ENCODE results near the gene CREB1.

Gene CREB1

DNA sequence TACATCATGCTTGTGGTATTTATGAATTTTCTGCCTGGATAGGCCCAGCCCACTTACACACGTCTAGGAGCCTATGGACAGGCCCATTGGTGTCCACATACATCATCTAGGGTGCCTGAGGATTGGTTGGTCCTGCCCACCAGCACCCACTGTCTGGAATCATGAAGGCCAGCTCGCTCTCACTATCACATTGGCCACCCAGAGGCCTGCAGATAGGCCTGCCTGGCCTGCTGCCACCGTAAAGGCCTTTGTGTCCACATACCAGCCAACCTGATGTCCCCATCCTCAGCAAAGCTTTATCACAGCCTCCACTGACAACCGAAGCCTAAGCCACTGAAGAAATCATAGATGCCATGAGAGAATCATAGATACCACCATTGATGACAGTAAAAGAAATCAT lies 55.2 kb downstream of the CREB1 start (continued):
- TF ChIP-seq HOXC10 (CRISPR knock-in tag; IDR thresholded peaks at IDR 0.05) = no peak
- TF ChIP-seq, protein P1, sequence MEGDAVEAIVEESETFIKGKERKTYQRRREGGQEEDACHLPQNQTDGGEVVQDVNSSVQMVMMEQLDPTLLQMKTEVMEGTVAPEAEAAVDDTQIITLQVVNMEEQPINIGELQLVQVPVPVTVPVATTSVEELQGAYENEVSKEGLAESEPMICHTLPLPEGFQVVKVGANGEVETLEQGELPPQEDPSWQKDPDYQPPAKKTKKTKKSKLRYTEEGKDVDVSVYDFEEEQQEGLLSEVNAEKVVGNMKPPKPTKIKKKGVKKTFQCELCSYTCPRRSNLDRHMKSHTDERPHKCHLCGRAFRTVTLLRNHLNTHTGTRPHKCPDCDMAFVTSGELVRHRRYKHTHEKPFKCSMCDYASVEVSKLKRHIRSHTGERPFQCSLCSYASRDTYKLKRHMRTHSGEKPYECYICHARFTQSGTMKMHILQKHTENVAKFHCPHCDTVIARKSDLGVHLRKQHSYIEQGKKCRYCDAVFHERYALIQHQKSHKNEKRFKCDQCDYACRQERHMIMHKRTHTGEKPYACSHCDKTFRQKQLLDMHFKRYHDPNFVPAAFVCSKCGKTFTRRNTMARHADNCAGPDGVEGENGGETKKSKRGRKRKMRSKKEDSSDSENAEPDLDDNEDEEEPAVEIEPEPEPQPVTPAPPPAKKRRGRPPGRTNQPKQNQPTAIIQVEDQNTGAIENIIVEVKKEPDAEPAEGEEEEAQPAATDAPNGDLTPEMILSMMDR (tag by site-specific recombination; IDR thresholded peaks at IDR 0.05) = no peak
- no peak for TF ChIP-seq ZNF76 (tag by site-specific recombination; IDR thresholded peaks at IDR 0.05; ENCODE audit: borderline replicate concordance, low read depth)
- TF ChIP-seq ZNF174 (tag by site-specific recombination; IDR thresholded peaks at IDR 0.05) = no peak
- no peak for TF ChIP-seq ZNF837 (tag by site-specific recombination; IDR thresholded peaks at IDR 0.05)
- TF ChIP-seq ZNF514 (tag by site-specific recombination; IDR thresholded peaks at IDR 0.05) = no peak

DNA sequence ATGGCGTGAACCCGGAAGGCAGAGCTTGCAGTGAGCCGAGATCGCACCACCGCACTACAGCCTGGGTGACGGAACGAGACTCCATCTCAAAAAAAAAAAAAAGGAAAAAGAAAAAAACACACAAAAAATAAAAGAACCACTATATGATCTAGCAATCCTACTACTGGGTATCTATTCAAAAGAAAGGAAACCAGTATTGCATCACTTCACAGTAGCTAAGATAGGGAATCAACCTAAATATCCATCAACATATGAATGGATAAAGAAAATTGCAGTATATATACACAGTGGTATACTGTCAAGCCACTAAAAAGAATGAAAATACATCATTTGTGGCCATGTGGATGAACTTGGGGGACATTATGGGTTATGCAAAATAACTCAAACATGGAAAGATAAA lies 57.5 kb downstream of the CREB1 start:
- TF ChIP-seq ZNF221 (tag by site-specific recombination; IDR thresholded peaks at IDR 0.05; ENCODE audit: borderline replicate concordance) (no peak), ZNF211 (tag by site-specific recombination; IDR thresholded peaks at IDR 0.05; ENCODE audit: low read depth) (no peak), ZNF248 (tag by site-specific recombination; IDR thresholded peaks at IDR 0.05) (no peak), ZNF202 (tag by site-specific recombination; IDR thresholded peaks at IDR 0.05; ENCODE audit: borderline replicate concordance) (no peak)
- TF ChIP-seq, protein P2, sequence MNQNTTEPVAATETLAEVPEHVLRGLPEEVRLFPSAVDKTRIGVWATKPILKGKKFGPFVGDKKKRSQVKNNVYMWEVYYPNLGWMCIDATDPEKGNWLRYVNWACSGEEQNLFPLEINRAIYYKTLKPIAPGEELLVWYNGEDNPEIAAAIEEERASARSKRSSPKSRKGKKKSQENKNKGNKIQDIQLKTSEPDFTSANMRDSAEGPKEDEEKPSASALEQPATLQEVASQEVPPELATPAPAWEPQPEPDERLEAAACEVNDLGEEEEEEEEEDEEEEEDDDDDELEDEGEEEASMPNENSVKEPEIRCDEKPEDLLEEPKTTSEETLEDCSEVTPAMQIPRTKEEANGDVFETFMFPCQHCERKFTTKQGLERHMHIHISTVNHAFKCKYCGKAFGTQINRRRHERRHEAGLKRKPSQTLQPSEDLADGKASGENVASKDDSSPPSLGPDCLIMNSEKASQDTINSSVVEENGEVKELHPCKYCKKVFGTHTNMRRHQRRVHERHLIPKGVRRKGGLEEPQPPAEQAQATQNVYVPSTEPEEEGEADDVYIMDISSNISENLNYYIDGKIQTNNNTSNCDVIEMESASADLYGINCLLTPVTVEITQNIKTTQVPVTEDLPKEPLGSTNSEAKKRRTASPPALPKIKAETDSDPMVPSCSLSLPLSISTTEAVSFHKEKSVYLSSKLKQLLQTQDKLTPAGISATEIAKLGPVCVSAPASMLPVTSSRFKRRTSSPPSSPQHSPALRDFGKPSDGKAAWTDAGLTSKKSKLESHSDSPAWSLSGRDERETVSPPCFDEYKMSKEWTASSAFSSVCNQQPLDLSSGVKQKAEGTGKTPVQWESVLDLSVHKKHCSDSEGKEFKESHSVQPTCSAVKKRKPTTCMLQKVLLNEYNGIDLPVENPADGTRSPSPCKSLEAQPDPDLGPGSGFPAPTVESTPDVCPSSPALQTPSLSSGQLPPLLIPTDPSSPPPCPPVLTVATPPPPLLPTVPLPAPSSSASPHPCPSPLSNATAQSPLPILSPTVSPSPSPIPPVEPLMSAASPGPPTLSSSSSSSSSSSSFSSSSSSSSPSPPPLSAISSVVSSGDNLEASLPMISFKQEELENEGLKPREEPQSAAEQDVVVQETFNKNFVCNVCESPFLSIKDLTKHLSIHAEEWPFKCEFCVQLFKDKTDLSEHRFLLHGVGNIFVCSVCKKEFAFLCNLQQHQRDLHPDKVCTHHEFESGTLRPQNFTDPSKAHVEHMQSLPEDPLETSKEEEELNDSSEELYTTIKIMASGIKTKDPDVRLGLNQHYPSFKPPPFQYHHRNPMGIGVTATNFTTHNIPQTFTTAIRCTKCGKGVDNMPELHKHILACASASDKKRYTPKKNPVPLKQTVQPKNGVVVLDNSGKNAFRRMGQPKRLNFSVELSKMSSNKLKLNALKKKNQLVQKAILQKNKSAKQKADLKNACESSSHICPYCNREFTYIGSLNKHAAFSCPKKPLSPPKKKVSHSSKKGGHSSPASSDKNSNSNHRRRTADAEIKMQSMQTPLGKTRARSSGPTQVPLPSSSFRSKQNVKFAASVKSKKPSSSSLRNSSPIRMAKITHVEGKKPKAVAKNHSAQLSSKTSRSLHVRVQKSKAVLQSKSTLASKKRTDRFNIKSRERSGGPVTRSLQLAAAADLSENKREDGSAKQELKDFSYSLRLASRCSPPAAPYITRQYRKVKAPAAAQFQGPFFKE (tag by site-specific recombination; IDR thresholded peaks at IDR 0.05; ENCODE audit: borderline replicate concordance) = no peak
- H3K9me3 ChIP-seq (ENCODE audit: control insufficient read depth, insufficient read depth, low read depth, low read length) = no peaks in the 10 kb centered on the region; the same call in 1 of the 2 replicates
- no peak overlapping the region for H3K27ac ChIP-seq (ENCODE audit: extremely low read depth, low read depth, low read length)
- no peak overlapping the region for H3K4me3 ChIP-seq (ENCODE audit: low read depth, low read length)
- POLR2A ChIA-PET = no interaction called here
- H3K36me3 ChIP-seq (ENCODE audit: control insufficient read depth in 2 of 2, insufficient read depth in 1 of 2, low read length in 2 of 2) = peaks cover 47 to 56% of the 10 kb centered on the region in 2 experiments
- CTCF ChIA-PET = no interaction called here
- H3K4me1 ChIP-seq (ENCODE audit: control insufficient read depth, insufficient read depth, low read length) = no peaks in the 10 kb centered on the region

DNA sequence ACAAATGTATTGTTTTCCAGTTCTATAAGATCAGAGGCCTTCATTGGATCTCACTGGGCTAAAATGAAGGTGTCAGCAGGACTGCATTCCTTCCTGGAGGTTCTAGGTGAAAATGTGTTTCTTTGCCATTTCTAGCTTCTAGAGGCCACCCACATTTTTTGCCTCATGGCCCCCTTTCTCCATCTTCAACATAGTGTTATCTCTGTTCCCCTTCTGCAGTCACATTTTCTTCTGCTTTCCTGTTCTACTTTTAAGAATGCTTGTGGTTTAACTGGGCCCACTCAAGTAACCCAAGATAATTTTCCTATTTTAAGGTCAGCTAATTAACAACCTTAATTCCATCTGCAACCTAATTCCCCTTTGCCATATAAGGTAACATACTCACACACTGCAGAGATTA lies 59.4 kb downstream of the CREB1 start:
- ChIA-PET POLR2A (interaction anchor here (0.6 to 0.9 kb wide), 2 partner anchors 59 to 883 kb away, joined by 3 read pairs; partner anchors contain the start of gene CREB1), CTCF (interaction anchor here (0.6 kb wide), 1 partner anchor 58 kb away, joined by 3 read pairs; no protein-coding TSS in a partner anchor)
- peaks cover 52 to 60% of the 10 kb centered on the region in 2 experiments for H3K36me3 ChIP-seq (ENCODE audit: control insufficient read depth in 2 of 2, insufficient read depth in 1 of 2, low read length in 2 of 2)
- TF ChIP-seq SETDB1 (IDR thresholded peaks at IDR 0.05; ENCODE audit: insufficient read length, low read length) (no peak), ZNF394 (tag by site-specific recombination; IDR thresholded peaks at IDR 0.05; ENCODE audit: borderline replicate concordance) (no peak), GFI1B (tag by site-specific recombination; IDR thresholded peaks at IDR 0.05) (no peak), ZNF560 (tag by site-specific recombination; IDR thresholded peaks at IDR 0.05; ENCODE audit: borderline replicate concordance) (no peak), GLI4 (tag by site-specific recombination; IDR thresholded peaks at IDR 0.05) (no peak), KLF16 (tag by site-specific recombination; IDR thresholded peaks at IDR 0.05) (no peak), ZNF830 (tag by site-specific recombination; IDR thresholded peaks at IDR 0.05; ENCODE audit: low read depth) (no peak), ZNF292 (tag by site-specific recombination; IDR thresholded peaks at IDR 0.05; ENCODE audit: borderline replicate concordance, low read depth) (no peak), ZNF529 (tag by site-specific recombination; IDR thresholded peaks at IDR 0.05; ENCODE audit: insufficient replicate concordance) (no peak), ZNF585B (tag by site-specific recombination; IDR thresholded peaks at IDR 0.05) (no peak), ZNF133 (tag by site-specific recombination; IDR thresholded peaks at IDR 0.05) (no peak), YY1 (tag by site-specific recombination; IDR thresholded peaks at IDR 0.05) (no peak), ZBTB1 (tag by site-specific recombination; IDR thresholded peaks at IDR 0.05) (no peak), ZNF776 (tag by site-specific recombination; IDR thresholded peaks at IDR 0.05; ENCODE audit: borderline replicate concordance) (no peak)
- TF ChIP-seq, protein P3, sequence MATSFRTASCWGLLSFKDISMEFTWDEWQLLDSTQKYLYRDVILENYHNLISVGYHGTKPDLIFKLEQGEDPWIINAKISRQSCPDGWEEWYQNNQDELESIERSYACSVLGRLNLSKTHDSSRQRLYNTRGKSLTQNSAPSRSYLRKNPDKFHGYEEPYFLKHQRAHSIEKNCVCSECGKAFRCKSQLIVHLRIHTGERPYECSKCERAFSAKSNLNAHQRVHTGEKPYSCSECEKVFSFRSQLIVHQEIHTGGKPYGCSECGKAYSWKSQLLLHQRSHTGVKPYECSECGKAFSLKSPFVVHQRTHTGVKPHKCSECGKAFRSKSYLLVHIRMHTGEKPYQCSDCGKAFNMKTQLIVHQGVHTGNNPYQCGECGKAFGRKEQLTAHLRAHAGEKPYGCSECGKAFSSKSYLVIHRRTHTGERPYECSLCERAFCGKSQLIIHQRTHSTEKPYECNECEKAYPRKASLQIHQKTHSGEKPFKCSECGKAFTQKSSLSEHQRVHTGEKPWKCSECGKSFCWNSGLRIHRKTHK (tag by site-specific recombination; IDR thresholded peaks at IDR 0.05) = no peak
- no peaks in the 10 kb centered on the region; the same call in 1 of the 2 replicates for H3K9me3 ChIP-seq (ENCODE audit: control insufficient read depth, insufficient read depth, low read depth, low read length)
- H3K27ac ChIP-seq (ENCODE audit: extremely low read depth, low read depth, low read length) = no peak overlapping the region
- H3K4me3 ChIP-seq (ENCODE audit: low read depth, low read length) = no peak overlapping the region
- no peaks in the 10 kb centered on the region for H3K4me1 ChIP-seq (ENCODE audit: control insufficient read depth, insufficient read depth, low read length)

Data from HEK293 (cell line).